ENCODE measurements around the gene FSHR. TPM values are rescaled to one million over a fixed set of nuclear protein-coding genes. Genes with fewer than 3 reads are reported as not detected.

FSHR gene, protein sequence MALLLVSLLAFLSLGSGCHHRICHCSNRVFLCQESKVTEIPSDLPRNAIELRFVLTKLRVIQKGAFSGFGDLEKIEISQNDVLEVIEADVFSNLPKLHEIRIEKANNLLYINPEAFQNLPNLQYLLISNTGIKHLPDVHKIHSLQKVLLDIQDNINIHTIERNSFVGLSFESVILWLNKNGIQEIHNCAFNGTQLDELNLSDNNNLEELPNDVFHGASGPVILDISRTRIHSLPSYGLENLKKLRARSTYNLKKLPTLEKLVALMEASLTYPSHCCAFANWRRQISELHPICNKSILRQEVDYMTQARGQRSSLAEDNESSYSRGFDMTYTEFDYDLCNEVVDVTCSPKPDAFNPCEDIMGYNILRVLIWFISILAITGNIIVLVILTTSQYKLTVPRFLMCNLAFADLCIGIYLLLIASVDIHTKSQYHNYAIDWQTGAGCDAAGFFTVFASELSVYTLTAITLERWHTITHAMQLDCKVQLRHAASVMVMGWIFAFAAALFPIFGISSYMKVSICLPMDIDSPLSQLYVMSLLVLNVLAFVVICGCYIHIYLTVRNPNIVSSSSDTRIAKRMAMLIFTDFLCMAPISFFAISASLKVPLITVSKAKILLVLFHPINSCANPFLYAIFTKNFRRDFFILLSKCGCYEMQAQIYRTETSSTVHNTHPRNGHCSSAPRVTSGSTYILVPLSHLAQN
- total RNA-seq: not detected

DNA sequence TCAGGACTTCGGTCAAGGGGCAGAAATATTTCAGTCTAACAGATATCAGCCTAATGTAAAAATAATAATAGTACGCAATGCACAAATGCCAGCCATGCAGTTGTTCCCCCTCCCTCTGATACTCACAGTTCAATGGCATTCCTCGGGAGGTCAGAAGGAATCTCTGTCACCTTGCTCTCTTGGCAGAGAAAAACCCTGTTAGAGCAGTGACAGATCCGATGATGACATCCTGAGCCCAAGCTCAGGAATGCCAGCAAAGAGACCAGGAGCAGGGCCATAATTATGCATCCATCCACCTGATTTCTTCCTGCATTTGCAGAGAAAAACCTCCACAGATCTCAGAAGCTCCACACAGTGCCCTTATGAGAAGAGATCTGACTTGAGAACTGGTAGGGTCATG, at the start of gene FSHR:
TSS of gene FSHR (minus strand) at position 376 of the 400 bp plus-strand sequence. CDS start at position 278, 98 bp downstream.
- no peaks in the 10 kb centered on the region for H3K27me3 ChIP-seq
- intact Hi-C loops (cut with DNase I): no loop called here
- DNase-seq (ENCODE audit: extremely low spot score in 2 of 2): no peak
- H3K36me3 ChIP-seq: no peaks in the 10 kb centered on the region
- H3K4me3 ChIP-seq: no peak within 1 kb of the TSS
- no peaks in the 10 kb centered on the region for H3K4me1 ChIP-seq
- no peak within 1 kb of the TSS for H3K27ac ChIP-seq
- TF ChIP-seq, protein P1, sequence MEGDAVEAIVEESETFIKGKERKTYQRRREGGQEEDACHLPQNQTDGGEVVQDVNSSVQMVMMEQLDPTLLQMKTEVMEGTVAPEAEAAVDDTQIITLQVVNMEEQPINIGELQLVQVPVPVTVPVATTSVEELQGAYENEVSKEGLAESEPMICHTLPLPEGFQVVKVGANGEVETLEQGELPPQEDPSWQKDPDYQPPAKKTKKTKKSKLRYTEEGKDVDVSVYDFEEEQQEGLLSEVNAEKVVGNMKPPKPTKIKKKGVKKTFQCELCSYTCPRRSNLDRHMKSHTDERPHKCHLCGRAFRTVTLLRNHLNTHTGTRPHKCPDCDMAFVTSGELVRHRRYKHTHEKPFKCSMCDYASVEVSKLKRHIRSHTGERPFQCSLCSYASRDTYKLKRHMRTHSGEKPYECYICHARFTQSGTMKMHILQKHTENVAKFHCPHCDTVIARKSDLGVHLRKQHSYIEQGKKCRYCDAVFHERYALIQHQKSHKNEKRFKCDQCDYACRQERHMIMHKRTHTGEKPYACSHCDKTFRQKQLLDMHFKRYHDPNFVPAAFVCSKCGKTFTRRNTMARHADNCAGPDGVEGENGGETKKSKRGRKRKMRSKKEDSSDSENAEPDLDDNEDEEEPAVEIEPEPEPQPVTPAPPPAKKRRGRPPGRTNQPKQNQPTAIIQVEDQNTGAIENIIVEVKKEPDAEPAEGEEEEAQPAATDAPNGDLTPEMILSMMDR (IDR thresholded peaks at IDR 0.05): no peak
- TF ChIP-seq POLR2AphosphoS5 (IDR thresholded peaks at IDR 0.05; ENCODE audit: insufficient read depth in 1 of 2, low read depth in 1 of 2): no peak
- no peak for TF ChIP-seq POLR2A (IDR thresholded peaks at IDR 0.05)
- peaks cover 3% of the 10 kb centered on the region for H3K9me3 ChIP-seq

DNA sequence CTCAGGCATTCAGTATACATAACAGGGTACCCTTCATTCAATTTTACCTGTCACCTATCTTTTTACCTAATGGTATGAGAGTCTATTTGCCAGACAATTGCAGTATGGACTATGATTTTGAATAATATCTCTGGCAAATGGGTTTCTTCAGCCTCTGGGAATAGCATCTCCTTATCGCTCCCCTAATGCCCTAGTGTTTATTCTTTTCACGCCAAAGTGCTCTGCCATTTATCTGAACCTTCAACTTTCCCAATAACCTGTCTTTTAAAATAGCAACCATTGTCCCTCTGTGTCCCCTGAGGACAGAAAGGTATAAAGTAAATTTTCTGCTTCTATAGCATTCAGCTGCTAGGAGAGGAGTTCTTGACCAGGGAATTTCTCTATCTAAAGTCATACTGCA, 45.0 kb upstream of the FSHR start:
- Histone ChIP-seq H3K36me3 (no peaks in the 10 kb centered on the region), H3K4me3 (no peak overlapping the region), H3K4me1 (no peaks in the 10 kb centered on the region), H3K27ac (no peak overlapping the region), H3K9me3 (no peaks in the 10 kb centered on the region), H3K27me3 (no peaks in the 10 kb centered on the region)
- DNase-seq (ENCODE audit: extremely low spot score in 2 of 2): no peak
- TF ChIP-seq POLR2AphosphoS5 (IDR thresholded peaks at IDR 0.05; ENCODE audit: insufficient read depth in 1 of 2, low read depth in 1 of 2) (no peak), POLR2A (IDR thresholded peaks at IDR 0.05) (no peak)
- TF ChIP-seq, protein P1 (IDR thresholded peaks at IDR 0.05): no peak
- intact Hi-C loops (cut with DNase I): no loop called here

GRCh38 chr2:49194701-49195100, 40.4 kb upstream of the FSHR start:
- TF ChIP-seq POLR2AphosphoS5 (IDR thresholded peaks at IDR 0.05; ENCODE audit: insufficient read depth in 1 of 2, low read depth in 1 of 2) (no peak), POLR2A (IDR thresholded peaks at IDR 0.05) (no peak)
- TF ChIP-seq, protein P1 (IDR thresholded peaks at IDR 0.05): no peak
- DNase-seq (ENCODE audit: extremely low spot score in 2 of 2): no peak
- Histone ChIP-seq H3K4me3 (no peak overlapping the region), H3K27ac (no peak overlapping the region), H3K9me3 (no peaks in the 10 kb centered on the region), H3K36me3 (no peaks in the 10 kb centered on the region), H3K4me1 (no peaks in the 10 kb centered on the region), H3K27me3 (no peaks in the 10 kb centered on the region)
- intact Hi-C loops (cut with DNase I): no loop called here

DNA sequence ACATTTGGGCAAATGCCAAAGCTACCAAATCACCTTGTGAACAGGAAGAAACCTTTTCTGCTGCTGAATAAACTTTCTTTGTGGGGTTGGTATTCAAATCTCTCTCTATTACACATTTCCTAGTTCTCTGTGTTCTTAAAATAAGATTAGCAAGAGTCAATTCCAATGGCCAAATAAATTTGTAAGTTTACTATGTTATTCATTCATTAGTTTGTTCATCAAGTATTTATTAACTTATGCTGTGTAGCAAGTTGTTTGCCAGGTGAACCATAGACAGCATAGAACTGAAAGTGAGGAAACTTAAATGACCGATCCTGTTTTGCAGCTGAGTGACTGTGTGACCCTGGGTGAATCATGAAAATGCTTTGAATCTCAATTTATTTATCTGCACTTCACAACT, 37.7 kb upstream of the FSHR start:
- intact Hi-C loops (cut with DNase I): no loop called here
- Histone ChIP-seq H3K4me3 (no peak overlapping the region), H3K27me3 (no peaks in the 10 kb centered on the region), H3K9me3 (no peaks in the 10 kb centered on the region), H3K4me1 (no peaks in the 10 kb centered on the region), H3K36me3 (no peaks in the 10 kb centered on the region), H3K27ac (no peak overlapping the region)
- no peak for DNase-seq (ENCODE audit: extremely low spot score in 2 of 2)
- TF ChIP-seq, protein P1 (IDR thresholded peaks at IDR 0.05): no peak
- TF ChIP-seq POLR2A (IDR thresholded peaks at IDR 0.05) (no peak), POLR2AphosphoS5 (IDR thresholded peaks at IDR 0.05; ENCODE audit: insufficient read depth in 1 of 2, low read depth in 1 of 2) (no peak)
